ENCODE measurements around the gene UBE2E1.

UBE2E1 gene

GRCh38 chr3:23796518-23796917, 9.2 kb upstream of the UBE2E1 start:
- no peak for DNase-seq

DNA sequence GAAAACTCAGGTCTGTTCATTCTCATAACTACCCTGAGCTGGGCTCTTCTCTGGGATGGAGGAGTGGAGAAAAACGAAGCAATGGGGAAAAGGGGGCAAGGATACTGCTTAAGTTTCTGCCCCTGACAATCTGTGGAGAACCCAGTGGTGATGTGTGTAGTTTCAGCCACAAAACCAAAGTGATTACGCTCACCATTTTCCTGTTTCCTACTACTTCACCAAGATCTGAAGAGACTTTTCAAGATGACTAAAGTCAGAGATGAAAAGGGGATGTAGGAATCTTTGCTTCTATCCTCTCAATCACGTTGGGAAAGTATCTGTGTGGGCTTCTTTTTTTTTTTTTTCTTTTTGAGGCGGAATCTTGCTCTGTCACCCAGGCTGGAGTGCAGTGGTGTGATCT, 8.3 kb upstream of the UBE2E1 start:
- no peak for DNase-seq

DNA sequence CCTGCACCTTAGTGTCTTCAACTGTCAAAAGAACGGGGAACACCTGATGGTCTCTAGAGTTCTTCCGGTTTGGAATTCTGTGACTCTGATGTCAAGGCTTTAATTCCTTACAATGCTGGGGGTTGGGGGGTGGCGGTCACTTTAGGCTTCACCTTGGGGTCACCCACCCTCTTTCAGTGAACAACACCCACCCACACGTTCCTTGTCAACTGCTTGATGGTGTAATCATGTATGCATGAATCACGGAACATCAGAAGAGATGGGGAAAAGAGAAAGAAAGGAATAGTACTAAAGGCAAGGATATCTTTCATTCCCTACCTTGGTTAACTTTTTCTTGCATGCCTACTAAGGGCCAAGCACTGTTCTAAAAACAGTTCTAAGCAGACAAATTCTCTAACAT, 7.3 kb upstream of the UBE2E1 start:
- DNase-seq: no peak

GRCh38 chr3:23798876-23799275, 6.9 kb upstream of the UBE2E1 start:
- no peak for DNase-seq

DNA sequence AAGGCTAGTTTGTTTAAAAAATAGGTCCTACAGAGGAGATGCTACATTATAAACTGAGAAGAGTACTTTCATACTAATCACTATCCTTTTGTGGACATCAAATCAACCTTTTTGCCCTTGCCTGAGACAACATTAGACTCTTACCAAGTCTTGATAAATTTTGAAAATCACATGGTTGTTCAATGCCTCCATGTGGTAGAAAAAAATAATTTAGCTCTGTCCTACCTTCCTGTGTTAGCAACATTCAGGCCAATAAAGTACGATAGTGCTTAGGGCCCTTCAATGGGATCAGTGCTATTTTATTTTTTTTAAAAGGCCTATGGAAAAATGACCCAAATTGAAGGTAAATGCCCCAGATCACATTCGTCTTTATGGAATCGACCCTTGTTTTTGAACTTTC, 5.0 kb upstream of the UBE2E1 start:
- DNase-seq: no peak

DNA sequence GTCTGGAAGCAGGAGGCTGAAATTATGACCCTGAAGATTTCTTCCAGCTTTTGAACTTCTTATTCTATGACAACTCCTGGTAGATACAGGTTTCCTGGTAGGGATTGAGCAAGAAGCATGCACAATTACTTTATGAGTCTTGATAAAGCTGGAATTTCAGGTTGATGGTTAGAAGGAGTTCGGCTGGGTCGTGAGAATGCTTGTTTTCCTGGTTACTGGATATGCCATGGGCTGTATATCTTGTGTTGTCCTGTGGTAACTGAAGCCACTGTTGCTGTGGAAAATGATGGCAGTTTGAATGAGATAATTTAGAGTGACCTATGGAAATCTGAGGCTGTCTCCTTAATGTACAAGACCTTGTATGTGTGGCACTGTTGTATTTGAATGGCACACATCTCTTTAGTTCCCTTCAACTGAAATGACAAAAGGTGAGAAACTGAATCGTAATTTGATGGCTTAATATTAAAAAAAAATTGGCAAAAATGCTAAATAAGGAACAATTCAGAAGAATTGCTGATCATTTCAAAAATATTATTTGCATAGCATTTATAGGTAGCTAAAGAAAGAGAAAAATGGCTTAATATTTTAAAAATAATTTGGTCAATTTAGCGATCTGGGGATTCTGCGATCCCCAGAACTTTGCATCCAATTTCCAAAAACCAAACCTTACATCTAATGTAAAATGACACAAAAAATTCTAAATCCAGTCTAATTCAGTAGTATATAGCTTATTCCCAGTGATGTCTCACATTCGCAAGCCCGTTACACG, 1.1 kb upstream of the UBE2E1 start:
- no peak for DNase-seq

DNA sequence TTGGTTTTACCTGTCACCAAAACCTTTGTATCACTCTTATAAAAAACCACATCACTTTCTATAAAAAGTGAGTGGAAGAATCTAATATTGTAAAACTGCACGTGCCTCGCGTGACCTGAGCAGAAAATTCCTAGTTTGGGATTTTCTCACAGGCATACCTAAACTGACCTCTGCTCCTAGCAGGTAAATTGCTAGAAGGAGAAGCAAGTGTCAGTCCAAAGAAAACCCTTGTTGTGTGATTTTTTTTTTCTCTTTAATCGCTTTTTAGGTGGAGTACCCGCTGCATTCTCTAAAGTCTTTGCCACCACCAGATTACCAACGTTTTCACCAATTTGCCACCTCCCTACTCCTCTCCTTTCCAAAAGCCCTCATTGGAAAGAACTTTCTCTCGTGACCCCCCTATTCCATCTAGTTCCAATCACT, 534 bp upstream of the UBE2E1 start:
- DNase-seq: no peak

DNA sequence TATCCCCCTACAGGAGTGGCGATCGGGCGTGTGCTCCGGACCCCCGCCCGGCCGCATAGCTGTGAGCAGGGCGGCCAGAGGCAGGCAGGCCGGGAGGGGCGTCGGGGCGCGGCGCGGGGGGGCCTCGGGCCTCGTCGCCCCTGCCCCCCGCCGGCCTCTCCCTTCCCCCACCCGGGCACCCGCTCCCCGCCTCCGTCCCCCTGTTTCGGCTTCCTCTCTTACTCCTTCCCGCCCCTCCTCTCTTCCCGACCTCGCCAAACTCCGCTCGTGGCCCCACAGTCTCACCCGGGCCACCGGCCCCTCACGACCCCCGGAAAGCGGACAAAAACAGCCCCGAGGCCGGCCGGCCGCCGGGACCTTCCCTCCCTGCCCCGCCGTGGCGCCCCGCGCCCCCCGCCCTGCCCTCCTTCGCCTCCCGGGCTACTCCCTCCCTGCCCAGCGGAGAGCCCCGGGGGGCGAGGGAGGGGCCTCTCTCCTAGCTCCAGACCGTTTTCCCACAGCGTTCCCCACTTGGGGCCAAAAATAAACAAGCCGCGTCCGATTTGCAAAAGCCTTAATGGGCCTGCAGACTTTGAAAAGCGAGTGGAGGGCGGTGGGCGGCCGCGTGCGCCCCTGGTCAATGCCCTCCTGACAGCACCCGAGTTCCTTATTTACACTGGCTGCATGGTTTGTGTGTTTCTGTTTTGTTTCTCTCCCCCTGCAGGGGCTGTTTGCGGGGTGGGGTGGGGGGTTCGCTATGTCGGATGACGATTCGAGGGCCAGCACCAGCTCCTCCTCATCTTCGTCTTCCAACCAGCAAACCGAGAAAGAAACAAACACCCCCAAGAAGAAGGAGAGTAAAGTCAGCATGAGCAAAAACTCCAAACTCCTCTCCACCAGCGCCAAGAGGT, 1.0 kb downstream of the UBE2E1 start:
- DNase-seq: peak; percentile 17

DNA sequence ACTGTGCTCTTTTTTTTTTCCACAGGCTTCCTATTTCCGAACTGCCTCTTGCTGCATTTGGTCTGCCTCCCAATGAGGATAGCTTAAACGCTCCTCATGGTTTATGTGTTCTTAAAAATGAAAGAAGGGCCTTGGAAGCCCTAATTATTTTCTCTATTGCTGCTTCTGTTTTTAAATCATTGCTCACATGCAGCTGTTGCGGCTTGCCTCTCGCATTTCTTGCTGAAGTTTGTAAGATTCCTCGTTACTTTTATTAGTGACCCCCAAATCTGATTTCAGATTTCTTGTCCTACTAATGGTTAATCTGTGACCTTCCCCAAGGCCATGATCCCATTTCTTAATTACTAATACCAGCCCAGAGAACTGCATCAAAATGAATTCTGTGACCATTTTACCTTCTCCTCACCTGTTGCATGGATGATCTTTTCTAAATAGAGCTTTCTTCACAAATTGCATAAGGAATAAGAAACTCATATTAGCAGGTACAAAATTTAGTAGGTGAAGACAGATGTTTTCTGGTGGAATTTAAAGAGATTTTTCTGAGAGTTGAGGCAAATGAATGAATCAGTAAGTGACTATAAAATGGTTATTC, 1.8 kb downstream of the UBE2E1 start:
- DNase-seq: no peak

GRCh38 chr3:23808525-23808924, 2.8 kb downstream of the UBE2E1 start:
- DNase-seq: no peak

- DNase-seq: no peak
Observed at GRCh38 chr3:23809294-23809693, 3.5 kb downstream of the UBE2E1 start.

GRCh38 chr3:23809840-23810342, 4.1 kb downstream of the UBE2E1 start:
- peak; percentile 11 for DNase-seq

DNA sequence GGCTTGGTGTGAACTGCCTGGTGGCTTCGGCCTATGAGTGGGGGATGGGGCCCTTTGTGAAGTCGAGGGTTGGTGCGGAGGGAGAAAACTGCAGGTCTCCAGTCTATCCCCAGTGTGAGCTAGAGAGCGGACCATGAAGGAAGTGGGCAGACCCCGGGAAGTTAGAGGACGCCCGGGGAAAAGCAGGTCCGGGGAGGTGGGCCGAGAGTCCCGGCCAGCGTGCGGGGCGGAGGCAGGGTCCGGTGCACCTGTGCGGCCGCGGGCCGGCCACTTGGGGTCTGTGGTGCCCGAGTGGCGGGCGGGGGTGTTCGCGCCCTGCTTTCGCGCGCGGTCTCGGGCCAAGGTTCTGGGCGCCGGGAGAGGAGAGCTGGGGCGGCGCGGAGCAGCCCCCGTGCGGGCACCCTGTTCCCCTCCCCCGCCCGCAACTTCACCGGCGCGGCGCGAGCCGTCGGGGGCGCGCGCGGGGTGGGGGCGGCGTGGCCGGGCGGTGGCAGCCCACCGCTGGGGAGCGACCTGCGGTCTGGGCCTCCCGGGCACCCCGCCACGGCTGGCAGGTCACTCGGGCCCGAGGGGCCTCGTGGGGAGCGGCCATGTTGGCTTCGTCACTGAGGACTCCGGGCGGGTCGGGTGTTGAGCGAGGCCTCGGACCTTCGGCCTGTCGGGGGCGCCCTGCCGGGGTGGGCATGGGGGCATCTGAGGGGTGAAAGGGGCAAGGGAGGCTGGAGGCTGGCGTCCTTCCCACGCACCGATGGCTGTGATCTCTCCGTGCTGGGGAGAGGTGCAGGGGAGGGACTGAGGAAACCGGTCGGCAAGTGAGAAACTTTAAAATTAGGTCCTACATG, 4.8 kb downstream of the UBE2E1 start:
- peak; percentile 44 for DNase-seq

DNA sequence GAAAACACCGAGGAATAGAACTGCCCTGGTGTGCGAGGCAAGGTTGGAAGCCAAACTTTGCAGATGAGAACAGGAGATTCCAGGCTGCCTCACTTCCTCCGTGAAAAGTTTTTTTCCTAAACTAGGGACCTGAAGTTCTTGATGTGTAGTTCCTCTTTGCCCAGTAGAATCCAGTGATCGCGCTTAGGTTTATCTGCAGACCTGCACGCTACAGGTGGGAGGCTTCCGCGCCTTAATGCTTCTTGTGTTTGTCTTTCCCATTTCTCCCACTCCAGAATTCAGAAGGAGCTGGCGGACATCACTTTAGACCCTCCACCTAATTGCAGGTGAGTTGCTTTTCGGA, 5.4 kb downstream of the UBE2E1 start:
- DNase-seq: no peak

GRCh38 chr3:23811919-23812318, 6.2 kb downstream of the UBE2E1 start:
- DNase-seq: no peak

GRCh38 chr3:23815879-23816278, 10.1 kb downstream of the UBE2E1 start:
- DNase-seq: no peak

- DNase-seq: no peak
Observed at GRCh38 chr3:23816721-23817120, 11.0 kb downstream of the UBE2E1 start.

DNA sequence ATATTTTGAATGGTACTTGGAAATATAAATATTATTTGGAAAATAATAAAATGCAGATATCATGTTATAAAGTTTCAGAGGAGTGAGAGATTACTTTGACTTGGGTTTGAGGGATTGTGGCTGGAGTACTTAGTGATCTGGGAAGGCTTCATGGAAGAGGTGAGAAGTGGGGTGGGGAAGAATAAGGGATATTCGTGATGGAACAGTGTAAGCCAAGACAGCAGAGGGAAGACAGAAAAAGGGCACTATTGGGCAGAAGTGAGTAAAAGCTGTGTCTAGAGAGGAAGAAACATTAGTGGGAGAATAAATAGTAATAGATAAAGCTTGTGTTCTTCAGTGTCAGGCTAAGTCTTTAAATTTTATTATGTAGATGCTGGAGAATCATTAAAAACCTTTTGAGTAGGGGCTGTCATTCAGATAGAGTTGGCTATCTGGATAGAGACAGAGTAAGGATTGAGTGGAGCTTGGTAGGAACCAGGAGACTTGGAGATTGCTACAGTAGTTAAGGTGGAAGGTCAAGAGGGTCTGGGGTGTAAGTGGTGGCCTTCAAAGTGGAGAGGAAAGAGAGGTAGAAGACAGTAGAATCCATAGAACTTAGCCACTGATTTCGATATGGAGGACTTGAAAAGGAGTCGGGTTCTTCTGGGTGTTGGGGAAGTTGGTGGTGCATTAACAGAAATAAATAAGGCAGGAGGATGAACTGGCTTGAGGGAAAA, 11.9 kb downstream of the UBE2E1 start:
- DNase-seq: no peak

GRCh38 chr3:23819599-23820360, 14.0 kb downstream of the UBE2E1 start:
- DNase-seq: no peak

DNA sequence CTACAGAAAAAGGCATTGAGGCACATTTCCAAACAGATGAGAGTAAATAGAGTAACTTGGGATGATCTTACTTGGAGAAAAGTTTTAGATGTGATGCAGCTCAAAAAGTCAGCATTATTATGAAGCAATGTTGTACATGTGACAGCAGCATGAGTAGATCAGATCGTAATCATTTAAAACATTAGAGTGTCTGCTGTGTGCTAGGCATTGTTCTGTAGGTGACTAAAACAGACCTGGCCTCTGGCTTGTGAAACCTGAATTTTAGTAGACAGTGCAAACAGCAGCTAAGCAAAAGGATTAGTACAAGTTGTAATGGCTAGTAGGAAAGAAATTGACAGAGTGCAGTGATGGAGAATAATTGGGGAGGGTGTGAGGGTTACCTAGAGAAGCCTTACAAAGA, 15.1 kb downstream of the UBE2E1 start:
- DNase-seq: no peak

GRCh38 chr3:23821858-23822257, 16.1 kb downstream of the UBE2E1 start:
- no peak for DNase-seq
